GM12878 (cell line): Measurements from ENCODE around the gene NPC1. TPM values are rescaled to one million over a fixed set of nuclear protein-coding genes. Genes with fewer than 3 reads are reported as not detected.
A peak's percentile ranks its signal among the peaks of the same experiment; 100 is the strongest.

ENCODE experiments used
- CTCF ChIP-seq, 3 experiments: IDR thresholded peaks in 2 of 3; conservative IDR thresholded peaks in 1 of 3; 2 replicates each; pipeline ENCODE4 v1.5.1; 2011; ENCODE audit warnings: low read depth in 3 of 3, low read length in 3 of 3, mild to moderate bottlenecking in 3 of 3, control low read depth in 2 of 3, moderate library complexity in 2 of 3, inconsistent platforms in 1 of 3, mixed read lengths in 1 of 3; ENCODE audit not compliant: control insufficient read depth in 2 of 3, insufficient read depth in 1 of 3; ENCODE audit errors: extremely low read depth in 1 of 3
- E4F1 ChIP-seq: fragments of 450-650 bp; IDR thresholded peaks from 2 replicates; pipeline ENCODE4 v1.6.1; 2018; ENCODE audit warnings: borderline replicate concordance, mild to moderate bottlenecking; ENCODE audit not compliant: partially characterized antibody
- ETV6 ChIP-seq, 2 experiments: fragments of 450-650 bp in 1 of 2; IDR thresholded peaks in 1 of 2; conservative IDR thresholded peaks in 1 of 2; 2 replicates each; pipeline ENCODE4 v1.6.1; 2014; ENCODE audit warnings: antibody characterized with exemption in 1 of 2, borderline replicate concordance in 1 of 2, low read depth in 1 of 2, mild to moderate bottlenecking in 1 of 2, moderate library complexity in 1 of 2
- MTA2 ChIP-seq: fragments of 450-650 bp; IDR thresholded peaks from 2 replicates; pipeline ENCODE4 v1.6.1; 2016; ENCODE audit warnings: low read depth, mild to moderate bottlenecking, moderate library complexity
- NBN ChIP-seq: fragments of 450-650 bp; IDR thresholded peaks from 2 replicates; pipeline ENCODE4 v1.6.1; 2016
- NR2F1 ChIP-seq: fragments of 450-650 bp; conservative IDR thresholded peaks from 2 replicates; pipeline ENCODE4 v1.6.1; 2017; ENCODE audit warnings: mild to moderate bottlenecking
- POLR2AphosphoS2 ChIP-seq: IDR thresholded peaks from 2 replicates; pipeline ENCODE4 v1.6.1; 2011; ENCODE audit warnings: low read depth, mild to moderate bottlenecking, low read length, improper control_type of control experiment, moderate library complexity
- POLR2AphosphoS5 ChIP-seq: IDR thresholded peaks from 2 replicates; pipeline ENCODE4 v1.6.1; 2011; ENCODE audit warnings: mild to moderate bottlenecking, low read length, inconsistent platforms
- WRNIP1 ChIP-seq: IDR thresholded peaks from 2 replicates; pipeline ENCODE4 v1.6.1; 2011; ENCODE audit warnings: low read depth, low read length, improper control_type of control experiment, borderline replicate concordance
- ZNF207 ChIP-seq: fragments of 450-650 bp; IDR thresholded peaks from 2 replicates; pipeline ENCODE4 v1.6.1; 2014; ENCODE audit warnings: antibody characterized with exemption, mild to moderate bottlenecking, borderline replicate concordance
- ZNF622 ChIP-seq: fragments of 450-650 bp; IDR thresholded peaks from 2 replicates; pipeline ENCODE4 v1.6.1; 2017; ENCODE audit warnings: mild to moderate bottlenecking, inconsistent platforms
- ZZZ3 ChIP-seq: IDR thresholded peaks from 2 replicates; pipeline ENCODE4 v1.6.1; 2011; ENCODE audit warnings: low read depth; ENCODE audit not compliant: control insufficient read depth, insufficient read length
- polyA plus RNA-seq, 11 experiments: library from polyadenylated mRNA; depleted of rRNA in 4 of 11; unstranded in 6 of 11; stranded (reverse) in 5 of 11; fragments of >200 nt; fragmentation: Nextera tagmentation in 4 of 11; fragmentation: Illumina TruSeq in 1 of 11; extraction: Ambion mirVana in 4 of 11; extraction: Trizol in 1 of 11; gene quantifications; 1 replicate in 1 of 11; 2 replicates in 10 of 11; pipeline versions ENCODE4 v1.2.1 to v1.2.3, GENCODE V29; 2011 to 2016; ENCODE audit warnings: inconsistent platforms in 2 of 11, missing spikeins in 2 of 11, low read depth in 1 of 11
- total RNA-seq, 4 experiments: library from RNA; depleted of rRNA in 3 of 4; stranded (reverse); fragments of >200 nt in 3 of 4; fragmentation: Illumina TruSeq in 1 of 4; extraction: Trizol in 1 of 4; gene quantifications; 2 replicates each; pipeline versions ENCODE4 v1.2.1 to v1.2.3, GENCODE V29; 2013 to 2021
- TF ChIP-seq, protein P1 (sequence below): fragments of 450-650 bp; IDR thresholded peaks from 2 replicates; pipeline ENCODE4 v1.6.1; 2018; ENCODE audit warnings: mild to moderate bottlenecking, low read depth, moderate library complexity; ENCODE audit not compliant: partially characterized antibody
- TF ChIP-seq, protein P2 (sequence below): fragments of 450-650 bp; IDR thresholded peaks from 2 replicates; pipeline ENCODE4 v1.6.1; 2016; ENCODE audit warnings: mild to moderate bottlenecking, moderate library complexity, borderline replicate concordance
- TF ChIP-seq, protein P3 (sequence below): fragments of 450-650 bp; IDR thresholded peaks from 2 replicates; pipeline ENCODE4 v1.6.1; 2017; ENCODE audit warnings: mild to moderate bottlenecking, low read depth, inconsistent platforms; ENCODE audit not compliant: poor library complexity, severe bottlenecking

The NPC1 gene
- total and polyA plus RNA-seq, 10 of the 15 experiments (the other 5 are each of a cell fraction or from before 2014, with no cell fraction given): 10.1 to 45.2 (median 19.4) TPM

GRCh38 chr18:23618862-23619387, 32.6 kb upstream of the NPC1 start (continued):
- no peak for TF ChIP-seq WRNIP1
- peak in 2 of 3 experiments; percentile 14 to 30; a peak in 2 of 6 replicates for TF ChIP-seq CTCF (IDR thresholded peaks at IDR 0.05 in 2 of 3, conservative IDR thresholded peaks at IDR 0.05 in 1 of 3; ENCODE audit: control insufficient read depth in 2 of 3, extremely low read depth in 1 of 3, insufficient read depth in 1 of 3, low read depth in 3 of 3, low read length in 3 of 3)
- TF ChIP-seq ETV6 (conservative IDR thresholded peaks at IDR 0.05 in 1 of 2, IDR thresholded peaks at IDR 0.05 in 1 of 2; ENCODE audit: borderline replicate concordance in 1 of 2, low read depth in 1 of 2): no peak
- no peak for TF ChIP-seq E4F1
- TF ChIP-seq POLR2AphosphoS5: no peak
- no peak for TF ChIP-seq ZZZ3
- peak; percentile 40; the same call in 1 of the 2 replicates for TF ChIP-seq POLR2AphosphoS2
- peak; percentile 70; the same call in 1 of the 2 replicates for TF ChIP-seq NBN
- TF ChIP-seq ZNF207: 0 out of 2 replicates have a peak, but pooled peaks have one; percentile 35
- TF ChIP-seq, protein P1, sequence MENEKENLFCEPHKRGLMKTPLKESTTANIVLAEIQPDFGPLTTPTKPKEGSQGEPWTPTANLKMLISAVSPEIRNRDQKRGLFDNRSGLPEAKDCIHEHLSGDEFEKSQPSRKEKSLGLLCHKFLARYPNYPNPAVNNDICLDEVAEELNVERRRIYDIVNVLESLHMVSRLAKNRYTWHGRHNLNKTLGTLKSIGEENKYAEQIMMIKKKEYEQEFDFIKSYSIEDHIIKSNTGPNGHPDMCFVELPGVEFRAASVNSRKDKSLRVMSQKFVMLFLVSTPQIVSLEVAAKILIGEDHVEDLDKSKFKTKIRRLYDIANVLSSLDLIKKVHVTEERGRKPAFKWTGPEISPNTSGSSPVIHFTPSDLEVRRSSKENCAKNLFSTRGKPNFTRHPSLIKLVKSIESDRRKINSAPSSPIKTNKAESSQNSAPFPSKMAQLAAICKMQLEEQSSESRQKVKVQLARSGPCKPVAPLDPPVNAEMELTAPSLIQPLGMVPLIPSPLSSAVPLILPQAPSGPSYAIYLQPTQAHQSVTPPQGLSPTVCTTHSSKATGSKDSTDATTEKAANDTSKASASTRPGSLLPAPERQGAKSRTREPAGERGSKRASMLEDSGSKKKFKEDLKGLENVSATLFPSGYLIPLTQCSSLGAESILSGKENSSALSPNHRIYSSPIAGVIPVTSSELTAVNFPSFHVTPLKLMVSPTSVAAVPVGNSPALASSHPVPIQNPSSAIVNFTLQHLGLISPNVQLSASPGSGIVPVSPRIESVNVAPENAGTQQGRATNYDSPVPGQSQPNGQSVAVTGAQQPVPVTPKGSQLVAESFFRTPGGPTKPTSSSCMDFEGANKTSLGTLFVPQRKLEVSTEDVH: no peak
- TF ChIP-seq, protein P2, sequence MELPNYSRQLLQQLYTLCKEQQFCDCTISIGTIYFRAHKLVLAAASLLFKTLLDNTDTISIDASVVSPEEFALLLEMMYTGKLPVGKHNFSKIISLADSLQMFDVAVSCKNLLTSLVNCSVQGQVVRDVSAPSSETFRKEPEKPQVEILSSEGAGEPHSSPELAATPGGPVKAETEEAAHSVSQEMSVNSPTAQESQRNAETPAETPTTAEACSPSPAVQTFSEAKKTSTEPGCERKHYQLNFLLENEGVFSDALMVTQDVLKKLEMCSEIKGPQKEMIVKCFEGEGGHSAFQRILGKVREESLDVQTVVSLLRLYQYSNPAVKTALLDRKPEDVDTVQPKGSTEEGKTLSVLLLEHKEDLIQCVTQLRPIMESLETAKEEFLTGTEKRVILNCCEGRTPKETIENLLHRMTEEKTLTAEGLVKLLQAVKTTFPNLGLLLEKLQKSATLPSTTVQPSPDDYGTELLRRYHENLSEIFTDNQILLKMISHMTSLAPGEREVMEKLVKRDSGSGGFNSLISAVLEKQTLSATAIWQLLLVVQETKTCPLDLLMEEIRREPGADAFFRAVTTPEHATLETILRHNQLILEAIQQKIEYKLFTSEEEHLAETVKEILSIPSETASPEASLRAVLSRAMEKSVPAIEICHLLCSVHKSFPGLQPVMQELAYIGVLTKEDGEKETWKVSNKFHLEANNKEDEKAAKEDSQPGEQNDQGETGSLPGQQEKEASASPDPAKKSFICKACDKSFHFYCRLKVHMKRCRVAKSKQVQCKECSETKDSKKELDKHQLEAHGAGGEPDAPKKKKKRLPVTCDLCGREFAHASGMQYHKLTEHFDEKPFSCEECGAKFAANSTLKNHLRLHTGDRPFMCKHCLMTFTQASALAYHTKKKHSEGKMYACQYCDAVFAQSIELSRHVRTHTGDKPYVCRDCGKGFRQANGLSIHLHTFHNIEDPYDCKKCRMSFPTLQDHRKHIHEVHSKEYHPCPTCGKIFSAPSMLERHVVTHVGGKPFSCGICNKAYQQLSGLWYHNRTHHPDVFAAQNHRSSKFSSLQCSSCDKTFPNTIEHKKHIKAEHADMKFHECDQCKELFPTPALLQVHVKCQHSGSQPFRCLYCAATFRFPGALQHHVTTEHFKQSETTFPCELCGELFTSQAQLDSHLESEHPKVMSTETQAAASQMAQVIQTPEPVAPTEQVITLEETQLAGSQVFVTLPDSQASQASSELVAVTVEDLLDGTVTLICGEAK: no peak
- peak; percentile 34; the same call in 1 of the 2 replicates for TF ChIP-seq MTA2
- TF ChIP-seq ZNF622: no peak
- TF ChIP-seq, protein P3, sequence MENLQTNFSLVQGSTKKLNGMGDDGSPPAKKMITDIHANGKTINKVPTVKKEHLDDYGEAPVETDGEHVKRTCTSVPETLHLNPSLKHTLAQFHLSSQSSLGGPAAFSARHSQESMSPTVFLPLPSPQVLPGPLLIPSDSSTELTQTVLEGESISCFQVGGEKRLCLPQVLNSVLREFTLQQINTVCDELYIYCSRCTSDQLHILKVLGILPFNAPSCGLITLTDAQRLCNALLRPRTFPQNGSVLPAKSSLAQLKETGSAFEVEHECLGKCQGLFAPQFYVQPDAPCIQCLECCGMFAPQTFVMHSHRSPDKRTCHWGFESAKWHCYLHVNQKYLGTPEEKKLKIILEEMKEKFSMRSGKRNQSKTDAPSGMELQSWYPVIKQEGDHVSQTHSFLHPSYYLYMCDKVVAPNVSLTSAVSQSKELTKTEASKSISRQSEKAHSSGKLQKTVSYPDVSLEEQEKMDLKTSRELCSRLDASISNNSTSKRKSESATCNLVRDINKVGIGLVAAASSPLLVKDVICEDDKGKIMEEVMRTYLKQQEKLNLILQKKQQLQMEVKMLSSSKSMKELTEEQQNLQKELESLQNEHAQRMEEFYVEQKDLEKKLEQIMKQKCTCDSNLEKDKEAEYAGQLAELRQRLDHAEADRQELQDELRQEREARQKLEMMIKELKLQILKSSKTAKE: no peak
- TF ChIP-seq NR2F1: peak; percentile 72
